SJSA1 (cell line): Measurements from ENCODE around the gene COA3. TPM values are rescaled to one million over a fixed set of nuclear protein-coding genes. Genes with fewer than 3 reads are reported as not detected.

Source experiments
- DNase-seq, 2 experiments: peaks; one replicate each; pipeline ENCODE4 v3.0.0-alpha.2; 2015 to 2020; ENCODE audit warnings: low spot score in 2 of 2, low read depth in 1 of 2
- H3K27ac ChIP-seq: fragments of 250-450 bp; sonication (Bioruptor Pico); 2 replicates; pipeline ENCODE4 v1.5.1; 2020; ENCODE audit warnings: mild to moderate bottlenecking, moderate library complexity
- H3K27me3 ChIP-seq: fragments of 250-450 bp; sonication (Bioruptor Pico); replicated peaks from 2 replicates; pipeline ENCODE4 v1.5.1; 2020; ENCODE audit warnings: mild to moderate bottlenecking, moderate library complexity
- H3K36me3 ChIP-seq: fragments of 250-450 bp; sonication (Bioruptor Pico); 2 replicates; pipeline ENCODE4 v1.5.1; 2020; ENCODE audit warnings: mild to moderate bottlenecking
- H3K4me1 ChIP-seq: fragments of 250-450 bp; sonication (Bioruptor Pico); replicated peaks from 2 replicates; pipeline ENCODE4 v1.6.1; 2021; ENCODE audit warnings: mild to moderate bottlenecking
- H3K4me3 ChIP-seq: fragments of 250-450 bp; sonication (Bioruptor Pico); 2 replicates; pipeline ENCODE4 v1.5.1; 2020; ENCODE audit warnings: mild to moderate bottlenecking
- H3K9me3 ChIP-seq: fragments of 250-450 bp; sonication (Bioruptor Pico); replicated peaks from 2 replicates; pipeline ENCODE4 v1.5.1; 2020; ENCODE audit warnings: mild to moderate bottlenecking
- total RNA-seq: library from RNA; depleted of rRNA; stranded (reverse); fragments of >200 nt; shearing (Covaris generic); gene quantifications from 2 replicates; pipeline ENCODE4 v1.2.3, GENCODE V29; 2014

The COA3 gene
- total RNA-seq, 1 experiment from 2014 or later = 85.0 TPM

GRCh38 chr17:42832934-42833766, 34.6 kb upstream of the COA3 start, which contains the start of gene PSME3:
Gene PSME3 (plus strand): TSS chr17:42833397. CDS start chr17:42833632, 235 bp downstream.
- Histone ChIP-seq H3K4me1 (peaks cover 10% of the 10 kb centered on the region), H3K27me3 (no peaks in the 10 kb centered on the region), H3K27ac (peak within 1 kb of the TSS; percentile 75), H3K4me3 (peak within 1 kb of the TSS; percentile 85), H3K9me3 (no peaks in the 10 kb centered on the region), H3K36me3 (peaks cover 50% of the 10 kb centered on the region)
- DNase-seq = peak; percentile 87 to 92

GRCh38 chr17:42832213-42832933, 33.9 kb upstream of the COA3 start:
- Histone ChIP-seq H3K4me3 (peak overlapping the region; percentile 85), H3K4me1 (peaks cover 10% of the 10 kb centered on the region), H3K9me3 (no peaks in the 10 kb centered on the region), H3K27ac (peak overlapping the region; percentile 75), H3K36me3 (peaks cover 42% of the 10 kb centered on the region), H3K27me3 (peaks cover 7% of the 10 kb centered on the region; the same call in 1 of the 2 replicates)
- DNase-seq = no peak

DNA sequence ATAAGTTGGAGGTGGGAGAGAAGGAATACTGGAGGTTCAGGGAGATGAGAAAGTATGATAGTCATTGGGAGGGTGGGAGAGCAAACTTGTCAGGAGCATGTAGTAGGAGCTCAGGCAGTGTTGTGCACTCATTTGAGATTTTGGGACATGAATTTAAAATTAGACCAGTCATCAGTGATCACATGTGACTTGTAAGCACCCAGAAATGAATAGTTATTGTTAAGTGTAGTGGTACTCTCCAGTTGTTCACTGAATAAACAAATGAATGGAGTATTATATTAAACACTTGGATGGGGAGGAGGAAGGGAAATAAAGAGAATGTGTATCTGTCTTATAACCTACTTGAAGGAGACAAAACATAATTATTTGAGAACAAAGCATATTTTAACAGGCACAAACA, 32.5 kb upstream of the COA3 start:
- Histone ChIP-seq H3K27me3 (peaks cover 12% of the 10 kb centered on the region; the same call in 1 of the 2 replicates), H3K4me3 (no peak overlapping the region), H3K4me1 (peaks cover 10% of the 10 kb centered on the region), H3K36me3 (peaks cover 30% of the 10 kb centered on the region), H3K27ac (no peak overlapping the region), H3K9me3 (no peaks in the 10 kb centered on the region)
- no peak for DNase-seq

DNA sequence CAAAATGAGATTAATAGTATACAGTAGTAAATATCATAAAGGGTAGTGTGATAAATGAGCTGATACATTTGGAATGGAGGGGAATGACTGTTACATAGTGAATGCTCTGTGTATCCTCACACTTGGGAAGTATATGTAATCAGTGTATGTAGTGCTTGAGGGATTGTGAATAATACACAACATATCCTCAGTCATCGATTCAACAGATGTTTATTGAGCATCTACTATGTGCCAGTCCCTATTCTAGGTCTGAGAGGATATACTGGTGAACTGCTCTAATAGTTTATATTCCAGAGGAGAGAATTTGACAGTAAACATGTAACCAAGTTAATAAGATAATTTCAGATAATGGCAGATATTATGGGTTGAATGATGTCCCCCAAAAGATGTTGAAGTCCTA, 29.0 kb upstream of the COA3 start:
- no peaks in the 10 kb centered on the region for H3K9me3 ChIP-seq
- no peak for DNase-seq
- no peak overlapping the region for H3K4me3 ChIP-seq
- peaks cover 12% of the 10 kb centered on the region; the same call in 1 of the 2 replicates for H3K27me3 ChIP-seq
- H3K4me1 ChIP-seq = peaks cover 15% of the 10 kb centered on the region
- peaks cover 10% of the 10 kb centered on the region; the same call in 1 of the 2 replicates for H3K36me3 ChIP-seq
- H3K27ac ChIP-seq = no peak overlapping the region

- no peaks in the 10 kb centered on the region for H3K27me3 ChIP-seq
- peaks cover 68% of the 10 kb centered on the region for H3K36me3 ChIP-seq
- H3K27ac ChIP-seq = no peak overlapping the region
- peaks cover 13% of the 10 kb centered on the region for H3K4me1 ChIP-seq
- no peak overlapping the region for H3K4me3 ChIP-seq
- no peak for DNase-seq
- H3K9me3 ChIP-seq = no peaks in the 10 kb centered on the region
These were observed 22.7 kb upstream of the COA3 start for GRCh38 chr17:42821176-42821575.

- Histone ChIP-seq H3K4me1 (peaks cover 23% of the 10 kb centered on the region), H3K9me3 (no peaks in the 10 kb centered on the region), H3K36me3 (peaks cover 79% of the 10 kb centered on the region), H3K27ac (no peak overlapping the region), H3K4me3 (no peak overlapping the region), H3K27me3 (no peaks in the 10 kb centered on the region)
- peak; percentile 28 to 69 for DNase-seq
These were observed 21.5 kb upstream of the COA3 start for GRCh38 chr17:42819939-42820535.

DNA sequence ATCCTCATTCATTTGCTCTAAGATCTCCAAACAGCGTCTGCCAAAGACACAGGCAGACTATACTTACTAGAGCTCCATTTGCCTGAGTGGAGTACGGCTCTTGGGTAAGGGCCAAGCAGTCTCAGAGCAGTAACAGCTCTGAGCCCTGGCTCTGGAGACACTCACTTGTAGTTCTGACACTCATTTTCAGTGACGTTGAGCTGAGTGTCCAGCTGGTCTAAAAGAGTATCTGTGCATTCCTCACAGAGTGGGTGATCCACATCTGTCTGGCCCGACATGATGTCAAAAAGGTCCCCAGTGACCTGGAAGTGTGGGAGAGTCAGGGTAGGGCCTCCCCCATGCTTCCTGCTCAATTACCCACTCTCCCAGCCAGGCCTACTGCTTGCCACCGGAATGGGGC, 19.9 kb upstream of the COA3 start:
- Histone ChIP-seq H3K9me3 (no peaks in the 10 kb centered on the region), H3K27me3 (no peaks in the 10 kb centered on the region), H3K4me1 (peaks cover 25% of the 10 kb centered on the region), H3K4me3 (no peak overlapping the region), H3K36me3 (peaks cover 85% of the 10 kb centered on the region), H3K27ac (no peak overlapping the region)
- DNase-seq = no peak

GRCh38 chr17:42817866-42818265, 19.4 kb upstream of the COA3 start:
- Histone ChIP-seq H3K9me3 (no peaks in the 10 kb centered on the region), H3K36me3 (peaks cover 89% of the 10 kb centered on the region), H3K4me3 (no peak overlapping the region), H3K4me1 (peaks cover 22% of the 10 kb centered on the region), H3K27ac (no peak overlapping the region), H3K27me3 (no peaks in the 10 kb centered on the region)
- no peak for DNase-seq

GRCh38 chr17:42814633-42815399, 16.3 kb upstream of the COA3 start:
- Histone ChIP-seq H3K4me1 (peaks cover 22% of the 10 kb centered on the region), H3K9me3 (no peaks in the 10 kb centered on the region), H3K36me3 (peaks cover 77% of the 10 kb centered on the region), H3K4me3 (no peak overlapping the region), H3K27ac (peak overlapping the region; percentile 40), H3K27me3 (no peaks in the 10 kb centered on the region)
- peak in 1 of 2 experiments; percentile 39 for DNase-seq

DNA sequence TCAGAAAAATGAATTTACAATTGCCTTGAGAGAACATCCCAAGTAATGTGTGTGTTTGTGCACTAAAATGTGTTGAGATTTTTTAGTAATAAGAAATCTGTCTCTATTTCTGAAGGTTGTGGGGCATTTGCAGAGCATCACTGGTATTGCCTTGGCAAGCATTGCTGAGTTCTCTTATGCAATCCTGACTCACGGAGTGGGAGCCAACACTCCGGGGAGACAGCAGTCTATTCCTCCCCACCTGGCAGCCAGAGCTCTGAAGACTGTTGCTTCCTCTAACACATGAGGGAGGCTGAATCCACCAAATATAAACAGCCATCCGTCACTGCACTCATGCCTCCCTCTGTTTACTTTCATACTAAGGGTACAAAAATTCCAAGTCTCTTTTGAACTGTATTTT, 10.7 kb upstream of the COA3 start:
- H3K27me3 ChIP-seq = no peaks in the 10 kb centered on the region
- no peak overlapping the region for H3K27ac ChIP-seq
- peaks cover 37% of the 10 kb centered on the region for H3K36me3 ChIP-seq
- no peak for DNase-seq
- no peak overlapping the region for H3K4me3 ChIP-seq
- H3K4me1 ChIP-seq = peaks cover 2% of the 10 kb centered on the region
- no peaks in the 10 kb centered on the region for H3K9me3 ChIP-seq

GRCh38 chr17:42806249-42806648, 7.7 kb upstream of the COA3 start:
- Histone ChIP-seq H3K36me3 (peaks cover 16% of the 10 kb centered on the region), H3K9me3 (no peaks in the 10 kb centered on the region), H3K27me3 (no peaks in the 10 kb centered on the region), H3K4me3 (no peak overlapping the region), H3K4me1 (no peaks in the 10 kb centered on the region), H3K27ac (no peak overlapping the region)
- no peak for DNase-seq

DNA sequence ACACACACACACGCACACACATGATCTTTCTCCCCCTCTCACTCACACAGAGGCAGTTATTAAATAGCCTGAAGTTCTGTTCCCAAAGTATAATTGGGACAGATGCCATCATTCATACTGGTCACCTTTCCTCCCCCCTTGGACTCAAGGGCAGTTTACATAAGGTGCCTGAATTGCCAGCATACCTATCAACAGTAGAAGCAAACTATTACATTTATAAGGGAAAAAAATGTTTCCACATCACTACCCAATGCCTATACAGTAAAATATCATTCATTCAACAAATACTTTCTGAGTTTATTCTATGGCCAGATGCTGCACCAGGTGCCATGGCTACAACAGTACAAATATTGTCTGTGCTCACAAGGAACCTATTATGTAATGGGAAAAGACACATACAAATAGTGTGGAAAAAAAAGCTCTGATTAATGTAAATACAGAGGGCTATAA, 6.4 kb upstream of the COA3 start:
- Histone ChIP-seq H3K4me3 (no peak overlapping the region), H3K27me3 (no peaks in the 10 kb centered on the region), H3K27ac (no peak overlapping the region), H3K36me3 (peaks cover 8% of the 10 kb centered on the region; the same call in 1 of the 2 replicates), H3K4me1 (no peaks in the 10 kb centered on the region), H3K9me3 (no peaks in the 10 kb centered on the region)
- DNase-seq = no peak
